GM18858 (cell line): Measurements from ENCODE around the gene HMGA1.
"Not testable (repeated sequence)": the region's sequence is repeated elsewhere in the genome, so short reads cannot be mapped to it uniquely, and the experiment has no call there.

Experiments used
- ATAC-seq: cut with Tn5 transposase; IDR thresholded peaks from one replicate; pipeline ENCODE4 v1.9.1; 2021; ENCODE audit not compliant: unreplicated experiment

Gene HMGA1

DNA sequence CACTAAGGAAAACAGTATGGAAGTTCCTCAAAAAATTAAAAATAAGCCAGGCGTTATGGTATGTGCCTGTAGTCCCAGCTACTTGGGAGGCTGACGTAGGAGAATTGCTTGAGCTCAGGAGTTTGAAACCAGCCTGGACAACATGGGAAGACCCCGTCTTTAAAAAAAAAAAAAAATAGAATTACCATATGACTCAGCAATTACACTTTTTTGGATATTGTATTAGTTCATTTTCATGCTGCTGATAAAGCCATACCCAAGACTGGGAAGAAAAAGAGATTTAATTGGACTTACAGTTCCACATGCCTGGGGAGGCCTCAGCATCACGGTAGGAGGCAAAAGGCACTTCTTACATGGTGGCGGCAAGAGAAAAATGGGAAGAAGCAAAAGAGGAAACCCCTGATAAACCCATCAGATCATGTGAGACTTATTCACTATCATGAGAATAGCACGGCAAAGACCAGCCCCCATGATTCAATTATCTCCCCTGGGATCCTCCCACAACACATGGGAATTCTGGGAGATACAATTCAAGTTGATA, 22.9 kb downstream of the HMGA1 start:
- ATAC-seq, result no peak

DNA sequence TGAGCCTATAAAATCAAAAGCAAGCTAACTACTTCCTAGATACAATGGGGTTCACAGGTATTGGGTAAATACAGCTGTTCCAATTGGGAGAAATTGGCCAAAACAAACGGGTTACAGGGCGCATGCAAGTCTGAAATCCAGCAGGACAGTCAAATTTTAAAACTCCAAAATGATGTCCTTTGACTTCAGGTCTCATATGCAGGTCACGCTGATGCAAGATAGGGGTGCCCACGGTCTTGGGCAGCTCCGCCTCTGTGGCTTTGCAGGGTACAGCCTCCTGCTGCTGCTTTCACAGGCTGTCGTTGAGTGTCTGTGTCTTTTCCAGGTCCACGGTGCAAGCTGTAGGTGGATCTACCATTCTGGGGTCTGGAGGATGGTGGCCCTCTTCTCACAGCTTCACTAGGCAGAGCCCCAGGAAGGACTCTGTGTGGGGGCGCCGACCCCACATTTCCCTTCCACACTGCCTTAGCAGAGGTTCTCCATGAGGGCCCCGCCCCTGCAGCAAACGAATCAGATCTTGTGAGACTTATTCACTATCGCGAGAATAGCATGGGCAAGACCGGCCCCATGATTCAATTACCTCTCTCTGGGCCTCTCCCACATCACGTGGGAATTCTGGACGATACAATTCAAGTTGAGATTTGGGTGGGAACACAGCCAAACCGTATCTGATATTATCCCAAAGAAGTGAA, 24.0 kb downstream of the HMGA1 start:
- no peak for ATAC-seq

DNA sequence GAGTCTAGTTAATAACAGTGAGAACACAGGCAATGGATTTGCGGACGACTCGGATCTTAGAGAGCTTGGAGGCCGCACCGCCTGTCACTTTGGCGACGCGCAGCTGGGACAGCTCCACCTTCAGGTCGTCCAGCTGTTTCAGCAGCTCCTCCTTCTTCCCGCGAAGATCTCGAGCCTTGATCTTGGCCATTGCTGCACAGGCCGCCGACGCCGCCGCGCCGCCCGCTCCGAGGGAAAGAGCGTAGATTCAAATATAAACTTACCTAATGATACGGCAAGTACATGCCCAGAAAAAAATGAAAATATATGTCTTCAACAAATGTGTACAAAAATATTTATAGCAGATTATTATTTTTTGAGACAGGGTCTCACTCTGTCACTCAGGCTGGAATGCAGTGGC, 26.8 kb downstream of the HMGA1 start:
- ATAC-seq, result not testable (repeated sequence)

DNA sequence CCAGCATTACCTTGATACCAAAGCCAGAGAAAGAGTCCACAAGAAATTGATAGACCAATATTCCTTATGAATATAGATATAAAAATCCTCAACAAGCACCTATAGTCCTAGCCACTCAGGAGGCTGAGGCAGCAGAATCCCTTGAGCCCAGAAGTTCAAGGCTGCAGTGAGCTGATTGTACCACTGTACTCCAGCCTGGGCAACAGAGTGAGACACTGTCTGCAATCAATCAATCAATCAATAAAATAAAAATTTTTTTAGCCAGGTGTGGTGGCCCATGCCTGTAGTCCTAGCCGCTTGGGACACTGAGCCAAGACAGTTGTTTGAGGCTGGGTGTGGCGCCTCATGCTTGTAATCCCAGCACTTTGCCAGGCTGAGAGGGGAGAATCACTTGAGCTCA, 31.1 kb downstream of the HMGA1 start:
- ATAC-seq, result no peak

DNA sequence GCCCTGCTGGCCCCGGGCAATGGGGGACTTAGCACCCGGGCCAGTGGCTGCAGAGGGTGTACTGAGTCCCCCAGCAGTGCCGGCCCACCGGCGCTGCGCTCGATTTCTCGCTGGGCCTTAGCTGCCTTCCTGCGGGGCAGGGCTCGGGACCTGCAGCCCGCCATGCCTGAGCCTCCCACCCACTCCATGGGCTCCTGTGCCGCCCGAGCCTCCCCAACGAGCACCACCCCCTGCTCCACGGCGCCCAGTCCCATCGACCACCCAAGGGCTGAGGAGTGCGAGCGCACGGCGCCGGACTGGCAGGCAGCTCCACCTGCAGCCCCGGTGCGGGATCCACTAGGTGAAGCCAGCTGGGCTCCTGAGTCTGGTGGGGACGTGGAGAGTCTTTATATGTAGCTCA, 32.5 kb downstream of the HMGA1 start:
- not testable (repeated sequence) for ATAC-seq

DNA sequence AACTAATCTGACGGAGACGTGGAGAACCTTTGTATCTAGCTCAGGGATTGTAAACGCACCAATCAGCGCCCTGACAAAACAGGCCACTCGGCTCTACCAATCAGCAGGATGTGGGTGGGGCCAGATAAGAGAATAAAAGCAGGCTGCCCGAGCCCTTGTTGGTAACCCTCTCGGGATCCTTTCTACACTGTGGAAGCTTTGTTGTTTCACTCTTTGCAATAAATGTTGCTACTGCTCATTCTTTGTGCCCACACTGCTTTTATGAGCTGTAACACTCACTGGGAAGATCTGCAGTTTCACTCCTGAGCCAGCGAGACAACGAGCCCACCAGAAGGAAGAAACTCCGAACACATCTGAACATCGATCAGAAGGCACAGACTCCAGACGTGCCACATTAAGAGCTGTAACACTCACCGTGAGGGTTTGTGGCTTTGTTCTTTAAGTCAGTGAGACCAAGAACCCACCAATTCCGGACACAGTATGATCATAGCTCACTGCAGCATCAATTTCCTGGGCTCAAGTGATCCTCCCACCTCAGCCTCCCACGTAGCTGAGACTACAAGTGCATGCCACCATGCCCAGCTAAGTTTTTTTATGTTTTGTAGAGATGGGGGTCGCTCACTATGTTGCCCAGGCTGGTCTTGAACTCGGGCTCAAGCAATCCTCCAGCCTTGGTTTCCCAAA, 33.1 kb downstream of the HMGA1 start:
- ATAC-seq, result not testable (repeated sequence)

DNA sequence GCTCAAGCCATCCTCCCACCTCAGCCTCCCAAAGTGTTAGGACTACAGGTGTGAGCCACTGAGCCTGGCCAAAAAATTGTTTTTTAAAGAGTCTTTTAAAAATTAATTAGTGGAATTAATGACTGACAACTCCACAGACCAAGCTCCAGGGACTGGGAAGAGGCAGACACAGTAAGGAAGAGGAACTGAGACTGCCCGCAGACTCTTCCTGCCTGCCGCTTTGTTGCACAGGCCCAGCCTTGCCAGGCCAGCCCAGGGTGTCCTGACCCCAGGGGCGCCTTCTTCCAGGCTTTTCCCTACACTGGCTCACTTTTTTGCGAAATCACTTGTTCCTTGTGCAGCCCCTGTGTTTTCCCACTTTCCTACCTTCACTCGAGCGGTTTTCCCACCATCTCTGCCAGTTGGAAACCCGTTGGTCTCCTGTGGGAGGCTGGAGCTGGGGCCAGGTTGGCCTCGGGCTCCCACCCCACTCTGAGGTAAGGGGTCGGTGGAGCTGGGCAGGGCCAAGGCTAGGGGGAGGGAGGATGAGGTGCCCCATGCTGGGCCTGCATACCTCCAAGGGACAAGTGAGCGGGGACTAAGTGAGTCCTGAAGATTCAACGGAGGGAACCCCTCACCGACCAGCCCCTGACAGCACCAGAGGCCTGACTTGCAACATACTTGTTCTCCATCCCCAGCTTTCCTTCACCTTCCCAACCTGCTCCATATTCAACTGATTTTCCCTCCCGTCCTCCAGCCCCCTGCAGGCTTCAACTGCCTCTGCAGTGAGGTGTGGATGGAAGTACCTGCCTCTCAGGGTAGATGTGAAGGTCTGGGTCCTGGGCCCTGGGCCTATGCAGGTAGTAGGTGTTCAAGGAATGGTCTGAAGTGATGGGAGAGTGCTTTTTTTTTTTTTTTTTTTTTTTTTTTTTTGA, 35.6 kb downstream of the HMGA1 start:
- no peak for ATAC-seq

DNA sequence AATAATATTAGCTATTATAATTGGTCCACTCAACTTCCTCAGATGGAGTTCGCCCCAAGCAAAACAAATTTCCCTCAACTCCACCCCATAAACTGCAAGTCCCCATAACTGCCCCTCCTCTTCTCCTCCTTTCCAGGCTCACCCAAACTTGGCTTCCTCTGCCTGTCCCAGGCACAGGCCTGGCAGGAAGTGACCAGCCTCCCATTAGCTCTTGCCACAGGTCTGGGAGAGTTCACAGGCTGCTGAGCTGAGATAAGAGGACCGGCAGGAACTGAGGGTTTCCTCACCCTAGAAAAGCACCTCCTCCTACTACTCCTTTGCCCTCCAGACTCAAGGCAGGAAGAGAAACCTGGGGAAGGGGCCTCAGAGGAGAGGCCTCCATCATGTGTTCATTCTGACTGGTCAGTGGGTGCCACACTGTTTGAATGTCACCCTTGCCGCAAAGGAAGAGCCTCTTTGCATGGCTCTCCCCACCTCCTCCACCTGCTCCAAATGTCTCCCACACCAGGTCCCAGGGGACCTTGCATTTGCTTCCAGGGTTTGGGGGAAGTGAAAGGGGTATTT, 36.7 kb downstream of the HMGA1 start:
- no peak for ATAC-seq

DNA sequence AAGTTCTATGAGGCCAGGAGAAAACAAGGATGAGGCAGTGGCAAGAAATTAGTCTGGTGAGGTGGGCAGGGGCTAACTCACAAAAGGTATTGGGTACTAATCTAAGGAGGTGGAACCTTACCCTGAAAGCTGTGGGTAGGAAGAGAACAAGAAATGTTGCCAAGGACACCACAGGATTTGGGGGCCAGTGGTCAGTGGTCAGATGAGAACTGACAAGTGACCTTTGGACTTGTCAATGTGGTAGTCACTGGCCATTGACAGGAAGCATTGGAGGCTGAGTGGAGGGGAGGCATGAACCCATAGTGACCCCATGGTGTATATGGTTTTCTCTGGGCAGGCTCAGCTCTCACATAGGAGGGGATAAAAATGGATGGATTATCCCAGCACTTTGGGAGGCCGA, 37.5 kb downstream of the HMGA1 start:
- ATAC-seq, result no peak

DNA sequence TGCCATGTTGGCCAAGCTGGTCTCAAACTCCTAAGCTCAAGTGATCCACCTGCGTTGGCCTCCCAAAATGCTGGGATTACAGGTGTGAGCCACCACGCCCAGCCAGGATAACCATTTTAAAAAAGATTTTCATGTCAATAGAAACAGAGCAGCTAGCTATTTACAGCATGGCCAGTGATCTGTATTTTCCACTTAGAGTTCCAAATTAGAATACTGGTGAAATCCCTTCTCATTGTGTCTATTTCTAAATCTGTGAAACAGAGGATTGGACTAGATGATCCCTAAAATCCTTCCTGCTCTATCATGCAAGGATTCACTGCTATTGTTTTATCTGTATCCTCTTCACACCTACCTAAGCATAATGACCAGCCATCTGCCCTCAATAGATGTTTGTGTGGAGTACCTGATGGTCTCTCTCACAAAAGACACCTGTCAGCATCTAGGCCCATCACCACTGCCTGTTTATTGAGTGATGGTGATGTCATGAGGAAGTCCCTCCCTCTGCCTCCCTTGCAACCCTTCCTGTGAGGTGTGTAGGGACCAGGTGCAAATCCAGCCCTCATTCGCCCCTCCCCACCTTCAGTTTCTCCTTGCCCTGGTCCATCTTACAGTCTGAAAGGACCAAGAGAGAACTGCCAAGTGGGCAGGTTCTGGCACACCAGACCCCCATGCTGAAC, 38.6 kb downstream of the HMGA1 start:
- ATAC-seq, result no peak

DNA sequence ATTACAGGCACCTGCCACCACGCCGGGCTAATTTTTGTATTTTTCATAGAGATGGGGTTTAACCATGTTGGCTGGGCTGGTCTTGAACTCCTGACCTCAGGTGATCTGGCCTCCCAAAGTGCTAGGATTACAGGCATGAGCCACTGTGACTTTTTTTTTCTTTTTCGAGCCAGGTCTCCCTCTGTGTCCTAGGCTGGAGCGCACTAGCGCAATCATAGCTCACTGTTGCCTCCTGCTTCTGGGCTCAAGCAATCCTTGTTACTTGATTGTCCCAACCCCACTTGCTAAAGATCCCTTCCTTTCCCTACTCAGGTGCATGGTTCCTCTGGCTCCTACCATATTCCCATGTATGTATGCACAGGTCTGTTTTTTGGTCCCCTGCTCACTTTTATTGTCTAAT, 39.5 kb downstream of the HMGA1 start:
- ATAC-seq, result no peak

DNA sequence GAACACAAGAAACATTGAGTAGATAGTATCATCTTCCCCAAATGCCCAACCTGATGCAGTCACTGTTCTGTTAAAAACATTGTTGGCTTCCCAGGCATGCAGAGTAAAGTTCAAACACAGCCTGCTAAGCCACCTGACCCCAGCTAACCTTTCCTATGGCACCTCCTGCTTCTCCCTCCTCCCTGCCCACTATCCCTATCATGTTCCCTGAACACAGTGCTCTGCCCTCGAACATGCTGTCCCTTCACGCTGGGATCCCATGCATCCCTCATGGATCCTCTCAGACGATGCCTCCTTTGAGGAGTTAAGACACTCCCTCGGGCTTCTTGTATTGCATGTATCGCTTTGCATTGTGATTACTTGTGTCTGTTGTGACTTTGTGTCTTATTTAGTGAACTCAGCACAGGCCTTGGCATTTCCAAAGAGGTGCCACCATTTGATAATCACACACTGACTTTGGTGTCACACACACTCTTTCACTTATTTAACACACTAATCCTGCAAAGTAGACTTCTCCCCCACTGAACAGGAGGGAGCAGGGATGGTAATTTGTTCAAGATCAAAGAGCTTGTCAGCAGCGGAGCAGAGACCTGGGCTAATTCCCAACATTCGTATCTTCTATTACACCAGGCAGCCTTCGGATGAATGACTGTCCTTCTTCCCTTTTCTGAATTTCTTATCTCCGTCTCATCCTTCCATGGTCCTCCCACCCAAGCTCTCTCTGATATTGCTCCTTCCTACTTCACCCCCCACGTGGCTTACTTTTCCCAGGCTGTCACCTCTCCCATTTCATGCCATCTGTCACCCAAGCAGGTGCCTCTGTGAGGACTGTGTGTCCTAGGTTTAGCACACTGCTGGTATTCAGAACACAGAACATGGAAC, 40.4 kb downstream of the HMGA1 start:
- no peak for ATAC-seq

DNA sequence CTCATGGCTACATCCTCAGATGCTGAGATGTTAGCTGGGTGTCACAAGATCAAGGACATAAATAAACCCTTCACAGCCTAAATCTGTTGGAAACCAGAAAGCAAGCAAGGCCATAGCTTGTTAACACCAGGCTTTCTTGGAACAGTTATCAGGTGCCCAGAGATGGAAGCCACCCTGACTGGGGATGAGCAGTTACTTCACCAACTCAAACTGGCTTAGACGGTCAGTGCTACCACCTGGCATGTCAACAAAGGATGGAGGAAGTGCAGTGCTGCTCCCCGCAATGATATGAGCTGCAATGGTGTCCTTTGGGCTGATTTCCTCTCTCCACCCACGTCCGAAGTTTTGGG, 41.1 kb downstream of the HMGA1 start:
- no peak for ATAC-seq

DNA sequence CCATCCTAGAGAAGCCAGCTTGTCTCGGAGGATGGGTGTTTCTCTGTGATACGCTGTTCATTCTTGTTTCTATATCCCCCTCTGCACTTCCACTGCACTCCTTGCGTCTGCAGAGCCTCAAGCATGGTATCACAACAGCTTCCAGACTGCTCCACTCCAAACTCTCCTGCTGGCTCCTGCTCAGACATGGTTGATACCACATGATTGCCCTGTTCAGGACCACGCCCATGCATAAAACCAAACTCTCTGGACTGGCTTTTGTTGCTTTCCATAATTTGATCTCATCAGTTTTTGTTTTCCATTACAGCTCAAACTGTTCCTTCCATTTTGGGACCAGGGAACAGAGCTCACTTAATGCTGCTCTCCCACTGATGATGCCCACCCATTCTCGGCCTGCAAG, 42.2 kb downstream of the HMGA1 start:
- no peak for ATAC-seq

DNA sequence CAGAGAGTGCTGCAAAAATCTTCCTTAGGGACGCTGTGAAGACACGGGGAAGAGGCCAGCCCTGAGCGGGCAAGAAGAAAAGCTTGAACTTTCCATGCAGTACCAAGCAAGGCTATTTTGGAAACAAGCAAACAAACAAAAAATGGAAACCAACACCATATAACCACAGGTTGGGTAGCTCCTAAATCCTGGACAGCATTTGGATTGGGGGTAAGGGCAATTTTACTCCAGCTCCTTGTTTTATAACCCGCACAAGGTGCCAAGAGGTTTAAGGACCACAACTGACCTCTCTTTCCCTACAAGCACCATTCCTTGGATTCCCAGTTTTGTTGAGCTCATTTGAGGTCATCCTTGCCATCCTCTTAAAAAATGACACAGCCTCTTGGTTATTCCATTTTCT, 43.5 kb downstream of the HMGA1 start:
- ATAC-seq, result no peak

DNA sequence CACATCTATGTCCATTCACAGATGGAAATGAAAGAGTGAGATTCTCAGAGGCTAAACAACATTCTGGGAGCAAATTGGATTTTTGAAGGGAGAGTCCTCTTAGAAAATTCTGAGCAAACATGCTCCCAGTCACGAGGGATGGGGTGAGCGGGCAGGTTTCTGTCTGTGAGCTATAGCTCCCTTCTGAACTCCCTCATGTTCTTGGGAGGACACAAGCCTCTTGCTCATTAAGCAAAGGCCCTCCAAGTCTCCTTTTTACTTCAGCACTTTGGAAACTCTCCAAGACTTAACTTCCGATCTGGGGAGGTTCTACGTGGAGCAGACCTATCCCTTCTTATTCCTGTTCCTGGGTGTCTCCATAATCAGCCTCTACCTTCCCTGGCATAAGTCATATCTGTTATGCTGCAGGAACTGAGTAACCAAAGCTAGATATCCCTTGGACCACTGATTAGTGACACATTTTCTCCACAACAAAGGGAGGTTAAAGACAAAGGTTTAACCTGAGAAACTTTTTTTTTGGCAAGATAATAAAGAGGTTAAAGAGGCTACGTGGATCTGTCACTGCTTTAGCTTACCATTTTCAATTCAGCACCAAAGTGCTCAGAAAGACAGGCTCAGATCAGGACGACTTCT, 45.1 kb downstream of the HMGA1 start:
- ATAC-seq, result no peak

DNA sequence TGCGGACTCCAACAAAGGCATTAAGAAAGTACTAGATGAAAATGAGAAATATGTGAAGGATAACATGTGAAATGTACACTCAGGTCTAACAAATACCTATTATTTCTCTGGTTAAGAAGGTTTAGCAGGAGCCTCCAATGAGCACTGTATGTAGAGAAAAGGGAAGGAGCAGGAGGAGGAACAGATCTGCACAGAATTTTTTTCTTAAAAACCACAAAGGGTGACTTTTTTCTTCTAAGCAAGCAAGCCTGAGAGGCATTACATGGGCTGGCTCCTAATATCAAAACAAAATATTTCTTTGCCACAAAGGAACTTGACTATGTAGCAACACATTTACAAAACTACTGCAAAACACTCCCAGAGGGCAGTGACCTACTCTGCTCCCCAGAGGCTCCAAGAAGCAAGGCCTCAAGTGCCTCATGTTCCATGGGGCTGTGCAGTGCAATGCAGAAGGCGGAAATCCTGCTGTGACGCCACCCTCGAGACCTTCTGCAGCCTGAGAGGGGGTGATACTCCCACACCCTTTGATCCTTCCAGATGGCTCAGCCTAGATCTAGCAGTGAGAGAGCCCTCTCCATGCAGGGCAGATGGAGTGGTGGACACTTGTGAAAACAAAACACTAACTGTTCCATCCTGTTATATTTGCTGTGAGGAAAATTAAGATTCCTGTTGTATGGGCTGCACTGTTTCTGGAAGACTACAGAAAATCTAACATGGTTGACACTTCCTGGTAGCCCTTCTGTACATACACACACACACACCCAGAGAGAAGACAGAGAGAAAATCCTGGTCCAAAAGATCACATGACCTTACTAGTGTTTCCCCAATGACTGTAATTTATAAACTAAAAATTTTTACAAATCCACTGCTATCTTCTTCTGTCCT, 48.1 kb downstream of the HMGA1 start:
- no peak for ATAC-seq

DNA sequence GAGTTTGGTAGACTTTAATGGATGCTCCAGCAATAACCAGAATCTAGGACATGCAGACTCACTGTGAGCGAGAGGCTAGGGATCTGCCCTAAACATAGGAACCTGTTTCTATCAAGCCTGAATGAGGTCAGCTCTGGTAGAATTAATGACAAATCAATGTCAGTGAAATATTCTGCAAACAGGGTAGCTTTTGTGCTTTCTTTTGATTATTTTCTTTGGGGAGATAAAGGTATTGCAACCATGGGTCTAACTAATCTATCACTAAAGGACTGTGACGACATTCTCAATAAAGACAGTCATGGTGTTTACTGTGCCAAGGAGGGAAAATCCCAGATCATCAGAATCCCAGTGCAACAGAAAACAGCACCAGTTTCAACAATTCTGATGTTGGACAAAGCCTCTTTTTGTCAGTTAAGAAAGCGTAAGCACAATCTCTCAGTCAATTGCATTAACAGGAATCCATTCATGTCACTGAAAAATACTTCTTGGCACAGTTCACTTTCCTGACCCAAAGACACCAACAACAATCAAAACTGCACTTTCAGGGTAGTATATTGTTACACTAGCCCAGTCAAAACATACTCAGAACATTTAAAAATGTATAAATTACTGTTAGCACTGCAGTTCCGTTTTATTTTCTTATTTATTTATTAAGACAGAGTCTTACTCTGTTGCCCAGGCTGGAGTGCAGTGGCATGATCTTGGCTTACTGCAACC, 48.9 kb downstream of the HMGA1 start:
- ATAC-seq, result no peak
